ENCODE results near the gene MSANTD7. TPM values are rescaled to one million over a fixed set of nuclear protein-coding genes. Genes with fewer than 3 reads are reported as not detected.

The MSANTD7 gene
- total RNA-seq, result 12.5 TPM
- 10 to 100 TPM in 5 of 8 donors, 1 to 10 TPM in 3; 8.8 to 12.6 (median 10.3) TPM for polyA plus RNA-seq (ENCODE audit: insufficient read depth in 1 of 8, insufficient read length in 8 of 8, low replicate concordance in 1 of 8)
- long read RNA-seq, donor 1, full-length matches to known transcripts, result 1 of 1 reads
- long read RNA-seq, donor 1, partial matches to known transcripts, result 0 of 1 reads
- long read RNA-seq, donor 1, other reads (novel, unspliced or antisense), result 0 of 1 reads
- long read RNA-seq, donor 2, result 0 reads
- long read RNA-seq, donor 3, full-length matches to known transcripts, result 3 of 3 reads
- long read RNA-seq, donor 3, partial matches to known transcripts, result 0 of 3 reads
- long read RNA-seq, donor 3, other reads (novel, unspliced or antisense), result 0 of 3 reads
- long read RNA-seq, donor 4, full-length matches to known transcripts, result 2 of 2 reads
- long read RNA-seq, donor 4, partial matches to known transcripts, result 0 of 2 reads
- long read RNA-seq, donor 4, other reads (novel, unspliced or antisense), result 0 of 2 reads
- long read RNA-seq, donor 5, full-length matches to known transcripts, result 3 of 3 reads
- long read RNA-seq, donor 5, partial matches to known transcripts, result 0 of 3 reads
- long read RNA-seq, donor 5, other reads (novel, unspliced or antisense), result 0 of 3 reads
- long read RNA-seq, donor 6, full-length matches to known transcripts, result 1 of 1 reads
- long read RNA-seq, donor 6, partial matches to known transcripts, result 0 of 1 reads
- long read RNA-seq, donor 6, other reads (novel, unspliced or antisense), result 0 of 1 reads
- long read RNA-seq, donor 7, partial matches to known transcripts, result 5 of 5 reads
- long read RNA-seq, donor 7, other reads (novel, unspliced or antisense), result 0 of 5 reads
- long read RNA-seq, donor 8, full-length matches to known transcripts, result 2 of 2 reads
- long read RNA-seq, donor 8, partial matches to known transcripts, result 0 of 2 reads
- long read RNA-seq, donor 8, other reads (novel, unspliced or antisense), result 0 of 2 reads
- long read RNA-seq, donor 9, result 0 reads
- long read RNA-seq, donor 10, full-length matches to known transcripts, result 3 of 3 reads
- long read RNA-seq, donor 10, partial matches to known transcripts, result 0 of 3 reads
- long read RNA-seq, donor 10, other reads (novel, unspliced or antisense), result 0 of 3 reads
- long read RNA-seq, donor 11, full-length matches to known transcripts, result 2 of 2 reads
- long read RNA-seq, donor 11, partial matches to known transcripts, result 0 of 2 reads
- long read RNA-seq, donor 11, other reads (novel, unspliced or antisense), result 0 of 2 reads

GRCh38 chr10:14837757-14838581, at the start of gene MSANTD7, which contains the start of the genes CDNF and HSPA14:
Gene MSANTD7 (plus strand): TSS chr10:14838306. CDS start chr10:14842285, 3,979 bp downstream.
Gene CDNF (minus strand): TSS chr10:14838037. CDS start chr10:14837946, 91 bp downstream.
Gene HSPA14 (plus strand): TSS chr10:14838306. CDS start chr10:14838403, 97 bp downstream.
- Histone ChIP-seq H3K27ac (ENCODE audit: low read length) (peak within 1 kb of the TSS; percentile 100), H3K9me3 (replicated peaks; ENCODE audit: control insufficient read depth, low read depth, low read length) (no peaks in the 10 kb centered on the region), H3K4me1 (ENCODE audit: control insufficient read depth, insufficient read depth, low read length) (peaks cover 15% of the 10 kb centered on the region), H3K36me3 (ENCODE audit: control insufficient read depth, insufficient read depth, low read length) (peaks cover 22% of the 10 kb centered on the region), H3K27me3 (ENCODE audit: control insufficient read depth, insufficient read depth, low read length) (no peaks in the 10 kb centered on the region), H3K4me3 (ENCODE audit: low read length) (peak within 1 kb of the TSS; percentile 98)
- under 1% methylated on average over 71 of the region's 72 CpGs for WGBS (ENCODE audit: insufficient coverage)
- peak; percentile 100 for DNase-seq

GRCh38 chr10:14798636-14799035, 39.5 kb upstream of the MSANTD7 start:
- peak; percentile 60 for DNase-seq
- Histone ChIP-seq H3K36me3 (ENCODE audit: control insufficient read depth, insufficient read depth, low read length) (no peaks in the 10 kb centered on the region), H3K27ac (ENCODE audit: low read length) (peak overlapping the region; percentile 35), H3K4me1 (ENCODE audit: control insufficient read depth, insufficient read depth, low read length) (no peaks in the 10 kb centered on the region), H3K27me3 (ENCODE audit: control insufficient read depth, insufficient read depth, low read length) (no peaks in the 10 kb centered on the region), H3K4me3 (ENCODE audit: low read length) (no peak overlapping the region), H3K9me3 (replicated peaks; ENCODE audit: control insufficient read depth, low read depth, low read length) (no peaks in the 10 kb centered on the region)
- 29% methylated on average over 1 of the region's 5 CpGs for WGBS (ENCODE audit: insufficient coverage)

GRCh38 chr10:14800397-14800796, 37.7 kb upstream of the MSANTD7 start:
- Histone ChIP-seq H3K36me3 (ENCODE audit: control insufficient read depth, insufficient read depth, low read length) (no peaks in the 10 kb centered on the region), H3K4me1 (ENCODE audit: control insufficient read depth, insufficient read depth, low read length) (no peaks in the 10 kb centered on the region), H3K9me3 (replicated peaks; ENCODE audit: control insufficient read depth, low read depth, low read length) (no peaks in the 10 kb centered on the region), H3K4me3 (ENCODE audit: low read length) (no peak overlapping the region), H3K27me3 (ENCODE audit: control insufficient read depth, insufficient read depth, low read length) (no peaks in the 10 kb centered on the region), H3K27ac (ENCODE audit: low read length) (no peak overlapping the region)
- DNase-seq, result no peak
- WGBS (ENCODE audit: insufficient coverage), result no CpG with 5 or more reads among the region's 1 CpG

GRCh38 chr10:14801723-14802122, 36.4 kb upstream of the MSANTD7 start:
- no peaks in the 10 kb centered on the region for H3K9me3 ChIP-seq (replicated peaks; ENCODE audit: control insufficient read depth, low read depth, low read length)
- no peak overlapping the region for H3K4me3 ChIP-seq (ENCODE audit: low read length)
- H3K4me1 ChIP-seq (ENCODE audit: control insufficient read depth, insufficient read depth, low read length), result no peaks in the 10 kb centered on the region
- H3K27ac ChIP-seq (ENCODE audit: low read length), result no peak overlapping the region
- DNase-seq, result peak; percentile 17
- H3K36me3 ChIP-seq (ENCODE audit: control insufficient read depth, insufficient read depth, low read length), result no peaks in the 10 kb centered on the region
- no peaks in the 10 kb centered on the region for H3K27me3 ChIP-seq (ENCODE audit: control insufficient read depth, insufficient read depth, low read length)
- 23% methylated on average over 5 of the region's 5 CpGs for WGBS (ENCODE audit: insufficient coverage)

- H3K36me3 ChIP-seq (ENCODE audit: control insufficient read depth, insufficient read depth, low read length), result no peaks in the 10 kb centered on the region
- no peaks in the 10 kb centered on the region for H3K27me3 ChIP-seq (ENCODE audit: control insufficient read depth, insufficient read depth, low read length)
- no CpG with 5 or more reads among the region's 1 CpG for WGBS (ENCODE audit: insufficient coverage)
- no peak overlapping the region for H3K27ac ChIP-seq (ENCODE audit: low read length)
- DNase-seq, result no peak
- no peaks in the 10 kb centered on the region for H3K4me1 ChIP-seq (ENCODE audit: control insufficient read depth, insufficient read depth, low read length)
- no peak overlapping the region for H3K4me3 ChIP-seq (ENCODE audit: low read length)
- no peaks in the 10 kb centered on the region for H3K9me3 ChIP-seq (replicated peaks; ENCODE audit: control insufficient read depth, low read depth, low read length)
Observed at GRCh38 chr10:14803827-14804226, 34.3 kb upstream of the MSANTD7 start.

- no peaks in the 10 kb centered on the region for H3K9me3 ChIP-seq (replicated peaks; ENCODE audit: control insufficient read depth, low read depth, low read length)
- no peak for DNase-seq
- H3K4me1 ChIP-seq (ENCODE audit: control insufficient read depth, insufficient read depth, low read length), result no peaks in the 10 kb centered on the region
- no peak overlapping the region for H3K27ac ChIP-seq (ENCODE audit: low read length)
- H3K27me3 ChIP-seq (ENCODE audit: control insufficient read depth, insufficient read depth, low read length), result peaks cover 2% of the 10 kb centered on the region
- no peak overlapping the region for H3K4me3 ChIP-seq (ENCODE audit: low read length)
- H3K36me3 ChIP-seq (ENCODE audit: control insufficient read depth, insufficient read depth, low read length), result no peaks in the 10 kb centered on the region
- WGBS (ENCODE audit: insufficient coverage), result 0% methylated on average over 1 of the region's 3 CpGs
Observed at GRCh38 chr10:14806318-14806717, 31.8 kb upstream of the MSANTD7 start.

GRCh38 chr10:14810969-14811953, 26.8 kb upstream of the MSANTD7 start:
- Histone ChIP-seq H3K36me3 (ENCODE audit: control insufficient read depth, insufficient read depth, low read length) (no peaks in the 10 kb centered on the region), H3K27ac (ENCODE audit: low read length) (no peak overlapping the region), H3K9me3 (replicated peaks; ENCODE audit: control insufficient read depth, low read depth, low read length) (no peaks in the 10 kb centered on the region), H3K4me1 (ENCODE audit: control insufficient read depth, insufficient read depth, low read length) (no peaks in the 10 kb centered on the region), H3K4me3 (ENCODE audit: low read length) (no peak overlapping the region), H3K27me3 (ENCODE audit: control insufficient read depth, insufficient read depth, low read length) (peaks cover 2% of the 10 kb centered on the region)
- 33% methylated on average over 7 of the region's 9 CpGs for WGBS (ENCODE audit: insufficient coverage)
- no peak for DNase-seq

- Histone ChIP-seq H3K27ac (ENCODE audit: low read length) (no peak overlapping the region), H3K9me3 (replicated peaks; ENCODE audit: control insufficient read depth, low read depth, low read length) (no peaks in the 10 kb centered on the region), H3K4me3 (ENCODE audit: low read length) (no peak overlapping the region), H3K4me1 (ENCODE audit: control insufficient read depth, insufficient read depth, low read length) (no peaks in the 10 kb centered on the region), H3K36me3 (ENCODE audit: control insufficient read depth, insufficient read depth, low read length) (no peaks in the 10 kb centered on the region), H3K27me3 (ENCODE audit: control insufficient read depth, insufficient read depth, low read length) (peaks cover 2% of the 10 kb centered on the region)
- WGBS (ENCODE audit: insufficient coverage), result 74% methylated on average over 3 of the region's 3 CpGs
- DNase-seq, result no peak
Observed at GRCh38 chr10:14812271-14812670, 25.8 kb upstream of the MSANTD7 start.

Data from muscle of leg (tissue), 16 donors.